Brain microvascular endothelial cell (primary cell): Measurements from ENCODE around the gene CD101.

Experiments
- DNase-seq: peaks from one replicate; pipeline ENCODE4 v3.0.0-alpha.2; 2020
- H3K27ac ChIP-seq: fragments of 250-450 bp; sonication (Bioruptor Pico); 2 replicates; pipeline ENCODE4 v1.5.1; 2020; ENCODE audit warnings: mild to moderate bottlenecking, moderate library complexity
- H3K27me3 ChIP-seq: fragments of 250-450 bp; sonication (Bioruptor Pico); replicated peaks from 2 replicates; pipeline ENCODE4 v1.5.1; 2020; ENCODE audit warnings: mild to moderate bottlenecking
- H3K36me3 ChIP-seq: fragments of 250-450 bp; sonication (Bioruptor Pico); replicated peaks from 2 replicates; pipeline ENCODE4 v1.5.1; 2020; ENCODE audit warnings: mild to moderate bottlenecking
- H3K4me3 ChIP-seq: 2 replicates; pipeline ENCODE4 v1.5.1; 2011; ENCODE audit warnings: low read depth, mild to moderate bottlenecking, control low read depth, low read length, moderate library complexity
- in situ Hi-C: cut with HindIII; loops from 2 replicates; pipeline ENCODE4 v1.10.0; 2017; ENCODE audit warnings: low sequenced_read_pairs, low pct_ligation_motif_present
- TF ChIP-seq, protein P1 (sequence below): IDR thresholded peaks from 2 replicates; pipeline ENCODE4 v1.5.1; 2011; ENCODE audit warnings: low read depth, mild to moderate bottlenecking, moderate library complexity, low read length, control low read depth, inconsistent platforms; ENCODE audit errors: missing control alignments

Gene CD101

DNA sequence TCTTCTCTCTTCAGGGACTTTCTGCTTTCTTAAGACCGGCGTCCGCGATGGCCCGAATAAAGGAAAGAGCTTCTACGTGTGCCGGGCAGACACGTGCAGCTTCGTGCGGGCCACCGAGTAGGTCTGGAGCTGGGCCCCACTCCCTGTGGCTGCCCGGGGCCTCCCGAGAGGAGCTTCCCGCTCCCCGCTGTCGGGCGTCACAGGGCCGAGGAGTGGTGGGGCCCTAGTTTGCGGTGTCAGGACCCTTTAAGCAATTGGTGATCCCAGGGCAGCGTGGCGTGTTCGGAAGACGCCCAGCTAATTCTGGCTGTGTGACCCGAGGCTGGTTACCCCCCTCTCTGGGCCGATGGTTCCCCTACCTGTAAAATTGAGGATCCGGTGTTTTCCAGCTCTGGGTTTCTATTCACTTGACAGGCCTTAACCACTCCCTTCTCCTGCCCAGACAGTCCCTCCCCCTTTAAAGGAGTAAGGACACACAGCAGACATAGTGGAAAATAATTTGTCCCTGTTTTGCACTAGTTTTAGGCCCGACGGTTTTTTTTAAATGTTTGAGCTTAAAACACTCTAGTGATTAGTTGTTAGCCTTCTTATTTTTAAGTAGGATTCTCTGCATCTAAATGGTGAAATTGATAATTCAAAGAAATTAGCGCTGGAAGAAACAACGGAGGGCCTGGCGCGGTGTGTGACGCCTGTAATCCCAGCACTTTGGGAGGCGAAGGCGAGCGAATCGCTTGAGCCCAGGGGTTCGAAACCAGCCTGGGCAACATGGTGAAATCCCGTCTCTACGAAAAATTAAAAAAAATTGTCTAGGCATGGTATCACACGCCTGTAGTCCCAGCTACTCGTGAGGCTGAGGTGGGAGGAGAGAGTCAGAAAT lies 59.1 kb downstream of the CD101 start:
- peak overlapping the region; percentile 85 for H3K4me3 ChIP-seq
- DNase-seq: peak; percentile 48
- H3K36me3 ChIP-seq: no peaks in the 10 kb centered on the region
- H3K27ac ChIP-seq: peak overlapping the region; percentile 75
- H3K27me3 ChIP-seq: no peaks in the 10 kb centered on the region
- TF ChIP-seq, protein P1, sequence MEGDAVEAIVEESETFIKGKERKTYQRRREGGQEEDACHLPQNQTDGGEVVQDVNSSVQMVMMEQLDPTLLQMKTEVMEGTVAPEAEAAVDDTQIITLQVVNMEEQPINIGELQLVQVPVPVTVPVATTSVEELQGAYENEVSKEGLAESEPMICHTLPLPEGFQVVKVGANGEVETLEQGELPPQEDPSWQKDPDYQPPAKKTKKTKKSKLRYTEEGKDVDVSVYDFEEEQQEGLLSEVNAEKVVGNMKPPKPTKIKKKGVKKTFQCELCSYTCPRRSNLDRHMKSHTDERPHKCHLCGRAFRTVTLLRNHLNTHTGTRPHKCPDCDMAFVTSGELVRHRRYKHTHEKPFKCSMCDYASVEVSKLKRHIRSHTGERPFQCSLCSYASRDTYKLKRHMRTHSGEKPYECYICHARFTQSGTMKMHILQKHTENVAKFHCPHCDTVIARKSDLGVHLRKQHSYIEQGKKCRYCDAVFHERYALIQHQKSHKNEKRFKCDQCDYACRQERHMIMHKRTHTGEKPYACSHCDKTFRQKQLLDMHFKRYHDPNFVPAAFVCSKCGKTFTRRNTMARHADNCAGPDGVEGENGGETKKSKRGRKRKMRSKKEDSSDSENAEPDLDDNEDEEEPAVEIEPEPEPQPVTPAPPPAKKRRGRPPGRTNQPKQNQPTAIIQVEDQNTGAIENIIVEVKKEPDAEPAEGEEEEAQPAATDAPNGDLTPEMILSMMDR: no peak
- in situ Hi-C loops: loop anchor here (25.0 kb wide), 1 partner anchor 323 kb away; no protein-coding TSS in a partner anchor

DNA sequence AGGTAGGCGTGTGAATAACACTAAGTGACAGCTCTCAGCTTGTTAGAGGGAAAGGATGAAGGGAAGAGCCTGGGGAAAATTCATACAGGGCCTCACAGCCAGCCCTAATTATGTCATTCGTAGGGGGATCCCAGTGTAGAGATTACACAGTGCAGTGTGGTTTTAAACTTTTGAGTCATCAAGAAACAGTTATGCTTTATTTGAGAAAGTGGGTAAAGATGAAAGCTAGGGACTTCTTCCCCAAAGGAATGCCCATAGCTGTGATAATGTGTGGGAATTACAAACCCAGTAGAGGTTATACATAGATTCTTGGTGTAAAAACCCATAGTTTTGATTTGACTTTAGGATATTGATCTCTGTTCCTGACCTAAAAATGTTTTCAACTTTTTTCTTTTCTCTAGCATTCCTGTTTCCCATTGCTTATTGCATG lies 60.4 kb downstream of the CD101 start:
- Histone ChIP-seq H3K4me3 (no peak overlapping the region), H3K27ac (peak overlapping the region; percentile 47), H3K27me3 (no peaks in the 10 kb centered on the region), H3K36me3 (no peaks in the 10 kb centered on the region)
- in situ Hi-C loops: loop anchor here (25.0 kb wide), 1 partner anchor 325 kb away; no protein-coding TSS in a partner anchor
- DNase-seq: peak; percentile 83
- TF ChIP-seq, protein P1: no peak

DNA sequence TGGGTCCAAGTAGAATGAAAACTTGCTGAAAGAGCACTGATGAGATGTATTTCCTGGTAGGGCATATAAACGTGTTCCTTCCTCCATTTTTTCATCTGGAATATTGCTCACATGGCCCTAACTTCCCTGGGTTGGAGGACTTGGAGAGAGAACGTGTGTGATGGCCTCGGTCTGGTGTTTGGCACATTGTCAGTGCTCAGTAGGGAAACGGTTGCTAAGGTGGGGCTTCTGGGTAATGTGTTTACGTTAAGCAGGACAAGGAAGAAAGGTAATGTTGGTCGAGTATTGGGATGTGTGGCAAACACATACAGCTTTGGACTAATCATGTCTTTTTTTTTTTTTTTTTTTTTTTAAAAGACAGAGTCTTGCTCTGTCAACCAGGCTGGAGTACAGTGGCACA lies 64.8 kb downstream of the CD101 start:
- H3K4me3 ChIP-seq: no peak overlapping the region
- no peak for DNase-seq
- in situ Hi-C loops: loop anchor here (25.0 kb wide), 1 partner anchor 329 kb away; no protein-coding TSS in a partner anchor
- TF ChIP-seq, protein P1: no peak
- no peaks in the 10 kb centered on the region for H3K36me3 ChIP-seq
- H3K27ac ChIP-seq: no peak overlapping the region
- no peaks in the 10 kb centered on the region for H3K27me3 ChIP-seq

DNA sequence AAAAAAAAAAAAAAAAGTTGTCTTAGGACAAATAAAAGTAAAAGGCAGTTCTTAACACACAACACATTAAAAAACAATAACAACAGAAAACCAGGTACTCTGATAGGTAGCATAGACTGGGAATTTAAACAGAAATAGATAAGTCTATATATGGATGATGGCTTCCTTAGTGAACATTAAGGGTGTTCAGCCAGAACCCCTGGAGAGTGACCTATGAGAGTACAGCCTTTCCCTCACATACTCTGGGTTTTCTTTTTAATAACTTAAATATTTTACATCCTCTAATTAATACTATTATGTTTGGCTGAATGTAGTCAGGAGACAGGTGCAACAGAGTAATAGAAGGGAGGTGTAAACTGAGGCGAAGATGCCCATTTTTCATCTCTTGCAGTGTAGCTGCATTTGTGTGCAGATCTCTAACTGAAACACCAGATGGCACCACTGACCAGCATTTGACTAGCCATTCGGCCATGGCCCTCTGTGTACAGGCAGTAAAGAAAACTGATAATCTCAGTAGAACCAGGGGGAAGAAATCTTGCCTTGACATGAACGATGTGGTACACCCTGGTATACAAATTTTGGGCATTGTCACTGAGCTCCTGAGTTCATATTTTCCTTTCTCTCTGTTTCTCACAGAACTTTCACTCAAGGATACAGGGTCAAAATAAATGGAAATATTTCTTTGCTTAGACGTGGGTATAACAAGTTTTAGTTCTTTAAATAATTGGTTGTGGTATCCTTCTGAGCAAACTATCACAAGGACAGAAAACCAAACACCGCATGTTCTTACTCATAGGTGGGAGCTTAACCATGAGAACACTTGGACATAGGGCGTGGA lies 66.2 kb downstream of the CD101 start:
- in situ Hi-C loops: loop anchor here (25.0 kb wide), 1 partner anchor 330 kb away; no protein-coding TSS in a partner anchor
- peak; percentile 51 for DNase-seq

DNA sequence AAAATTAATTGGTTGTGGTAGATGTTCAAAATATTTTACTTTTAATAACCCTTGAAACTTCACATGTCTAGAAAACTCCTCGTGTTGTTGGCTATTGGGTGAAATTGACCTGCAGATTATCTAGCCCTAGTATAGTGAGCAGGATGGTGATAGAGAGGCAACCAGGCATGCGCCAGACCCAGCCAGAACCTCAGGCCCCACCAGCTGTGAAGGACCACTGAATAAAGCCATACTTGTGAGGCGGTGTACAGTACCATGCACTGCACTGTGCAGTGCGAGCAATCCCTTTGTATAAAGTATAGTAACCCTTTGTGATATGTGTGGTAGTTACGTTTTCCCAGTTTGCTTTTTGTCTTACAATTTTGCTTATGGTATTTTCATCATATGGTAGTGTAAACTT lies 67.0 kb downstream of the CD101 start:
- TF ChIP-seq, protein P1: no peak
- in situ Hi-C loops: loop anchor here (25.0 kb wide), 1 partner anchor 331 kb away; no protein-coding TSS in a partner anchor

More for the DNA sequence above, 66.2 kb downstream of the CD101 start:
- H3K4me3 ChIP-seq: no peak overlapping the region
- no peaks in the 10 kb centered on the region for H3K36me3 ChIP-seq
- TF ChIP-seq, protein P1: peak; percentile 85
- no peaks in the 10 kb centered on the region for H3K27me3 ChIP-seq
- peak overlapping the region; percentile 9 for H3K27ac ChIP-seq

More for the DNA sequence above, 67.0 kb downstream of the CD101 start:
- H3K27me3 ChIP-seq: no peaks in the 10 kb centered on the region
- no peaks in the 10 kb centered on the region for H3K36me3 ChIP-seq
- H3K27ac ChIP-seq: no peak overlapping the region
- no peak for DNase-seq
- H3K4me3 ChIP-seq: no peak overlapping the region
